ENCODE measurements around the gene PCYT2. TPM values are rescaled to one million over a fixed set of nuclear protein-coding genes. Genes with fewer than 3 reads are reported as not detected.

Gene PCYT2
- total and polyA plus RNA-seq, 9 of the 15 experiments (the other 6 are each of a cell fraction or from before 2014, with no cell fraction given), result 0.92 to 134 (median 82.5) TPM

- TF ChIP-seq ZNF175 (CRISPR knock-in tag; IDR thresholded peaks at IDR 0.05; ENCODE audit: low read depth) (no peak), RBM15 (IDR thresholded peaks at IDR 0.05; ENCODE audit: insufficient read depth, low read length) (no peak), ILF3 (IDR thresholded peaks at IDR 0.05; ENCODE audit: borderline replicate concordance) (peak; percentile 49), CHD4 (IDR thresholded peaks at IDR 0.05; ENCODE audit: insufficient read depth, insufficient replicate concordance, low read depth, low read length, poor library complexity, severe bottlenecking) (no peak), ZNF24 (IDR thresholded peaks at IDR 0.05) (no peak), BMI1 (IDR thresholded peaks at IDR 0.05; ENCODE audit: low read length) (no peak), CHCHD3 (CRISPR knock-in tag; IDR thresholded peaks at IDR 0.05) (no peak), SMC3 (conservative IDR thresholded peaks at IDR 0.05; ENCODE audit: insufficient read depth, low read depth, low read length) (no peak), POLR2H (tag; IDR thresholded peaks at IDR 0.05; ENCODE audit: low read depth) (no peak; the same call in 1 of the 2 replicates), HMG20A (CRISPR knock-in tag; conservative IDR thresholded peaks at IDR 0.05) (no peak), MAFF (IDR thresholded peaks at IDR 0.05; ENCODE audit: low read length) (no peak), RFX1 (IDR thresholded peaks at IDR 0.05) (no peak), ZNF232 (CRISPR knock-in tag; IDR thresholded peaks at IDR 0.05) (no peak), POLR3G (IDR thresholded peaks at IDR 0.05; ENCODE audit: extremely low read depth, insufficient read length, insufficient replicate concordance) (no peak), CBX3 (IDR thresholded peaks at IDR 0.05; ENCODE audit: borderline replicate concordance in 1 of 2, low read length in 2 of 2) (no peak), SETDB1 (IDR thresholded peaks at IDR 0.05; ENCODE audit: low read length) (no peak), HNRNPL (IDR thresholded peaks at IDR 0.05; ENCODE audit: low read depth, low read length) (peak; percentile 80; the same call in 1 of the 2 replicates), MYNN (IDR thresholded peaks at IDR 0.05) (no peak; the same call in 1 of the 2 replicates), MYNN (CRISPR knock-in tag; IDR thresholded peaks at IDR 0.05) (no peak), EP300 (IDR thresholded peaks at IDR 0.05; ENCODE audit: low read length) (no peak), ELK3 (CRISPR knock-in tag; IDR thresholded peaks at IDR 0.05) (no peak), ZBTB34 (CRISPR knock-in tag; IDR thresholded peaks at IDR 0.05) (no peak), PURB (CRISPR knock-in tag; IDR thresholded peaks at IDR 0.05; ENCODE audit: low read depth) (no peak)
- TF ChIP-seq, protein P1, sequence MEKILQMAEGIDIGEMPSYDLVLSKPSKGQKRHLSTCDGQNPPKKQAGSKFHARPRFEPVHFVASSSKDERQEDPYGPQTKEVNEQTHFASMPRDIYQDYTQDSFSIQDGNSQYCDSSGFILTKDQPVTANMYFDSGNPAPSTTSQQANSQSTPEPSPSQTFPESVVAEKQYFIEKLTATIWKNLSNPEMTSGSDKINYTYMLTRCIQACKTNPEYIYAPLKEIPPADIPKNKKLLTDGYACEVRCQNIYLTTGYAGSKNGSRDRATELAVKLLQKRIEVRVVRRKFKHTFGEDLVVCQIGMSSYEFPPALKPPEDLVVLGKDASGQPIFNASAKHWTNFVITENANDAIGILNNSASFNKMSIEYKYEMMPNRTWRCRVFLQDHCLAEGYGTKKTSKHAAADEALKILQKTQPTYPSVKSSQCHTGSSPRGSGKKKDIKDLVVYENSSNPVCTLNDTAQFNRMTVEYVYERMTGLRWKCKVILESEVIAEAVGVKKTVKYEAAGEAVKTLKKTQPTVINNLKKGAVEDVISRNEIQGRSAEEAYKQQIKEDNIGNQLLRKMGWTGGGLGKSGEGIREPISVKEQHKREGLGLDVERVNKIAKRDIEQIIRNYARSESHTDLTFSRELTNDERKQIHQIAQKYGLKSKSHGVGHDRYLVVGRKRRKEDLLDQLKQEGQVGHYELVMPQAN (IDR thresholded peaks at IDR 0.05; ENCODE audit: borderline replicate concordance), result no peak
Observed at GRCh38 chr17:81867170-81867990, 43.8 kb downstream of the PCYT2 start (continued).
